Measurements from ENCODE around the gene UBR4.

The UBR4 gene

DNA sequence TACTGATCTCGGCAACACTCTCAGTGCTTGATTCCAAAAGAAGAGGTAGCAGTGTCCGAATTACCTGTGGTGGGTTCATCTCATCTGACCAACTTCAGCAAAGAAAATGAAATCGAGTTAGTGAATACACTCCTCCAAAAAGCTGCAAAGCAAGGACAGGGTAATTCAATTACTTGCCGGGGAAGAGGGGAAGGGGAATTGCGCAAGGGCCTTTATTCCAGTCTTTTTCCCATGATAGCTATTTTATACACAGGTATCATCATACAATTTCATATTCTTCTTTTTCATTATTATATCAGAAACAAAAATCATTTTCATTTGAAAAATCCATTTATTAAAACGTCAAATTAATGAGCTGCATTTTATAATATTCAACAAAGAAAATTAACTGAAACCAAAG, 42.9 kb downstream of the UBR4 start:
- TF ChIP-seq CREB5 (CRISPR knock-in tag; IDR thresholded peaks at IDR 0.05; ENCODE audit: low read depth) (no peak), ESRRG (CRISPR knock-in tag; IDR thresholded peaks at IDR 0.05) (no peak), GLIS3 (CRISPR knock-in tag; IDR thresholded peaks at IDR 0.05) (no peak), PATZ1 (CRISPR knock-in tag; IDR thresholded peaks at IDR 0.05; ENCODE audit: borderline replicate concordance) (no peak), CSDC2 (CRISPR knock-in tag; IDR thresholded peaks at IDR 0.05) (no peak), PPARA (CRISPR knock-in tag; IDR thresholded peaks at IDR 0.05; ENCODE audit: borderline replicate concordance) (no peak)
- ATAC-seq, result no peak

GRCh38 chr1:19166066-19166465, 44.0 kb downstream of the UBR4 start:
- ATAC-seq, result no peak
- TF ChIP-seq ISL1 (CRISPR knock-in tag; IDR thresholded peaks at IDR 0.05) (no peak), RARB (CRISPR knock-in tag; IDR thresholded peaks at IDR 0.05) (no peak), ESRRG (CRISPR knock-in tag; IDR thresholded peaks at IDR 0.05) (no peak), BACH2 (CRISPR knock-in tag; IDR thresholded peaks at IDR 0.05; ENCODE audit: borderline replicate concordance) (no peak), TCF4 (CRISPR knock-in tag; IDR thresholded peaks at IDR 0.05; ENCODE audit: borderline replicate concordance) (no peak), ZFP30 (CRISPR knock-in tag; IDR thresholded peaks at IDR 0.05) (no peak), ARNTL (CRISPR knock-in tag; IDR thresholded peaks at IDR 0.05; ENCODE audit: borderline replicate concordance, low read depth) (no peak), TOX (CRISPR knock-in tag; IDR thresholded peaks at IDR 0.05; ENCODE audit: borderline replicate concordance) (no peak), CREB5 (CRISPR knock-in tag; IDR thresholded peaks at IDR 0.05; ENCODE audit: low read depth) (no peak), PATZ1 (CRISPR knock-in tag; IDR thresholded peaks at IDR 0.05; ENCODE audit: borderline replicate concordance) (no peak), POU6F1 (CRISPR knock-in tag; IDR thresholded peaks at IDR 0.05; ENCODE audit: borderline replicate concordance, low read depth) (no peak), PPARA (CRISPR knock-in tag; IDR thresholded peaks at IDR 0.05; ENCODE audit: borderline replicate concordance) (no peak)
- TF ChIP-seq, protein P1, sequence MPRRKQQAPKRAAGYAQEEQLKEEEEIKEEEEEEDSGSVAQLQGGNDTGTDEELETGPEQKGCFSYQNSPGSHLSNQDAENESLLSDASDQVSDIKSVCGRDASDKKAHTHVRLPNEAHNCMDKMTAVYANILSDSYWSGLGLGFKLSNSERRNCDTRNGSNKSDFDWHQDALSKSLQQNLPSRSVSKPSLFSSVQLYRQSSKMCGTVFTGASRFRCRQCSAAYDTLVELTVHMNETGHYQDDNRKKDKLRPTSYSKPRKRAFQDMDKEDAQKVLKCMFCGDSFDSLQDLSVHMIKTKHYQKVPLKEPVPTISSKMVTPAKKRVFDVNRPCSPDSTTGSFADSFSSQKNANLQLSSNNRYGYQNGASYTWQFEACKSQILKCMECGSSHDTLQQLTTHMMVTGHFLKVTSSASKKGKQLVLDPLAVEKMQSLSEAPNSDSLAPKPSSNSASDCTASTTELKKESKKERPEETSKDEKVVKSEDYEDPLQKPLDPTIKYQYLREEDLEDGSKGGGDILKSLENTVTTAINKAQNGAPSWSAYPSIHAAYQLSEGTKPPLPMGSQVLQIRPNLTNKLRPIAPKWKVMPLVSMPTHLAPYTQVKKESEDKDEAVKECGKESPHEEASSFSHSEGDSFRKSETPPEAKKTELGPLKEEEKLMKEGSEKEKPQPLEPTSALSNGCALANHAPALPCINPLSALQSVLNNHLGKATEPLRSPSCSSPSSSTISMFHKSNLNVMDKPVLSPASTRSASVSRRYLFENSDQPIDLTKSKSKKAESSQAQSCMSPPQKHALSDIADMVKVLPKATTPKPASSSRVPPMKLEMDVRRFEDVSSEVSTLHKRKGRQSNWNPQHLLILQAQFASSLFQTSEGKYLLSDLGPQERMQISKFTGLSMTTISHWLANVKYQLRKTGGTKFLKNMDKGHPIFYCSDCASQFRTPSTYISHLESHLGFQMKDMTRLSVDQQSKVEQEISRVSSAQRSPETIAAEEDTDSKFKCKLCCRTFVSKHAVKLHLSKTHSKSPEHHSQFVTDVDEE (CRISPR knock-in tag; IDR thresholded peaks at IDR 0.05), result no peak
- TF ChIP-seq, protein P2, sequence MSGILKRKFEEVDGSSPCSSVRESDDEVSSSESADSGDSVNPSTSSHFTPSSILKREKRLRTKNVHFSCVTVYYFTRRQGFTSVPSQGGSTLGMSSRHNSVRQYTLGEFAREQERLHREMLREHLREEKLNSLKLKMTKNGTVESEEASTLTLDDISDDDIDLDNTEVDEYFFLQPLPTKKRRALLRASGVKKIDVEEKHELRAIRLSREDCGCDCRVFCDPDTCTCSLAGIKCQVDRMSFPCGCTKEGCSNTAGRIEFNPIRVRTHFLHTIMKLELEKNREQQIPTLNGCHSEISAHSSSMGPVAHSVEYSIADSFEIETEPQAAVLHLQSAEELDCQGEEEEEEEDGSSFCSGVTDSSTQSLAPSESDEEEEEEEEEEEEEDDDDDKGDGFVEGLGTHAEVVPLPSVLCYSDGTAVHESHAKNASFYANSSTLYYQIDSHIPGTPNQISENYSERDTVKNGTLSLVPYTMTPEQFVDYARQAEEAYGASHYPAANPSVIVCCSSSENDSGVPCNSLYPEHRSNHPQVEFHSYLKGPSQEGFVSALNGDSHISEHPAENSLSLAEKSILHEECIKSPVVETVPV (CRISPR knock-in tag; IDR thresholded peaks at IDR 0.05), result no peak

- no peak for ATAC-seq
- TF ChIP-seq ZC3H10 (CRISPR knock-in tag; IDR thresholded peaks at IDR 0.05) (no peak), ZNF8 (CRISPR knock-in tag; IDR thresholded peaks at IDR 0.05) (no peak), OSR1 (CRISPR knock-in tag; IDR thresholded peaks at IDR 0.05) (no peak), ZNF70 (CRISPR knock-in tag; IDR thresholded peaks at IDR 0.05) (no peak), PPARA (CRISPR knock-in tag; IDR thresholded peaks at IDR 0.05; ENCODE audit: borderline replicate concordance) (no peak), ZFP3 (CRISPR knock-in tag; IDR thresholded peaks at IDR 0.05) (no peak), RARB (CRISPR knock-in tag; IDR thresholded peaks at IDR 0.05) (no peak), SNAI2 (CRISPR knock-in tag; IDR thresholded peaks at IDR 0.05) (no peak), ZFP30 (CRISPR knock-in tag; IDR thresholded peaks at IDR 0.05) (no peak), ZNF565 (CRISPR knock-in tag; conservative IDR thresholded peaks at IDR 0.05; ENCODE audit: low read depth) (no peak), TOX (CRISPR knock-in tag; IDR thresholded peaks at IDR 0.05; ENCODE audit: borderline replicate concordance) (no peak), TCF4 (CRISPR knock-in tag; IDR thresholded peaks at IDR 0.05; ENCODE audit: borderline replicate concordance) (no peak)
- TF ChIP-seq, protein P1 (CRISPR knock-in tag; IDR thresholded peaks at IDR 0.05), result no peak
Measured at GRCh38 chr1:19165501-19165900, 44.6 kb downstream of the UBR4 start.
